ENCODE results near the gene TMEM187. TPM values are rescaled to one million over a fixed set of nuclear protein-coding genes. Genes with fewer than 3 reads are reported as not detected.

TMEM187 gene, protein sequence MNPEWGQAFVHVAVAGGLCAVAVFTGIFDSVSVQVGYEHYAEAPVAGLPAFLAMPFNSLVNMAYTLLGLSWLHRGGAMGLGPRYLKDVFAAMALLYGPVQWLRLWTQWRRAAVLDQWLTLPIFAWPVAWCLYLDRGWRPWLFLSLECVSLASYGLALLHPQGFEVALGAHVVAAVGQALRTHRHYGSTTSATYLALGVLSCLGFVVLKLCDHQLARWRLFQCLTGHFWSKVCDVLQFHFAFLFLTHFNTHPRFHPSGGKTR
- total RNA-seq (2.6 and 4.1 TPM in 2 replicates), polyA plus RNA-seq (15.7 and 19.0 TPM in 2 replicates), polyA minus RNA-seq (6.6 and 8.6 TPM in 2 replicates), Bru-seq, nascent RNA (percentile 34 among the genes with signal in this experiment), BruChase-seq, experiment 1, labeled RNA remaining after a 6-hour chase (percentile 44 among the genes with signal in this experiment), BruChase-seq, experiment 2, labeled RNA remaining after a 2-hour chase (percentile 46 among the genes with signal in this experiment)
- polyA plus RNA-seq (2011; cell fraction: cytosol; rRNA removed), result 7.7 and 9.0 TPM in 2 replicates
- 3.2 and 3.8 TPM in 2 replicates for polyA plus RNA-seq (2011; cell fraction: nucleus; rRNA removed)
- polyA plus RNA-seq (2012), result 4.6 and 7.7 TPM in 2 replicates
- polyA minus RNA-seq (2011; cell fraction: cytosol; rRNA and poly(A)+ RNA removed), result 7.8 TPM
- 1.5 and 2.1 TPM in 2 replicates for polyA minus RNA-seq (2011; cell fraction: nucleus; rRNA and poly(A)+ RNA removed)
- long read RNA-seq, transcript TMEM187-201 (2 exons, 1,880 nt), result major isoform, 22 of 31 reads
- long read RNA-seq, partial matches to known transcripts, result 0 of 31 reads
- long read RNA-seq, other reads (novel, unspliced or antisense), result 9 of 31 reads

DNA sequence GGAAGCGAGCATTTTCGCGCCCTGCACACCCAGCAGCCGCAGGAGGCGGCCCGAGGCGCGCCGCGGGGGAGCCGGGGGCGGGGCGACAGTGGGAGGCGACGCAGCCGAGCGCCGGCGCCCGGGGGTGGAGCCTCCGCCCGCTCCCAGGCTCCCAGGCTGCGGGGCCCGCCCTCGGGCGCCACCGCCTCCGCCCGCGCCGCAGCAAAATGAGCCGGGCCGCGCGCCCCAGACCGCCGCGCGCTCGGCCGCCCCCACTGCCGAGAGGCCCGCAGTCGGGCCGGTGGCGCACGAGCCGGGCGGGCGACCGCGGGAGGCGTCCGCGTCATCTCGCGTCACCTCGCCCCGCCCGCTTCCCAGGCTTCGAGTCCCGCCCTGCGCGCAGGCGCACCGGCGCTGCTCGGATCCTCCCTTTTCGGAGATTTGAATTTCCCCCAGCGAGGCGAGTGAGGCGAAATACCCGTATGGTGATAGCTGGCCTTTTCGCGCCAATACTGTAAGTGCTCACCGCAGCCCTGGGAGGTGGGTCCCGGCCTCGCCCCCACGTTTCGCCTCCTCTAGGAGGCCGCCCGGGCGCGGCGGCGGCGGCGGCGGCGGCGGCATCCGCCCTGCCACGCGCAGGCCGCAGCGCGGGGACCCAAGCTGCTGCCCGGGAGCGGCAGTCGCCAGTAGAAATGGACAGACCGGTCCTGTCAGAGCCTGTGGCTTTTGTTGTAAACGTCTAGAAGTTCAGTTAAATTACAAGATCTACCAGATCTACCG lies at the start of gene TMEM187:
TMEM187 (plus strand) TSS at position 387 of the 759 bp plus-strand sequence. CDS start 9,309 bp downstream, outside the sequence.
- H4K20me1 ChIP-seq (replicated peaks; ENCODE audit: control insufficient read depth, extremely low read depth, insufficient read depth, low read length), result no peaks in the 10 kb centered on the region
- H3K27ac ChIP-seq (ENCODE audit: insufficient read depth, low read depth, low read length), result peak within 1 kb of the TSS; percentile 98
- peaks cover 37% of the 10 kb centered on the region for H3K4me1 ChIP-seq (ENCODE audit: control insufficient read depth, extremely low read depth, insufficient read depth, low read length)
- DNase-seq (ENCODE audit: low read depth, low spot score) (peak; percentile 79), FAIRE-seq (no peak)
- H3K36me3 ChIP-seq (ENCODE audit: control insufficient read depth in 2 of 2, extremely low read depth in 1 of 2, insufficient read depth in 2 of 2, low read length in 2 of 2), result no peaks in the 10 kb centered on the region
- H3K79me2 ChIP-seq (ENCODE audit: control insufficient read depth, insufficient read depth, low read length), result peaks cover 37% of the 10 kb centered on the region
- H3K9ac ChIP-seq (replicated peaks; ENCODE audit: extremely low read depth, insufficient read depth, low read length), result peak within 1 kb of the TSS; percentile 97
- H3K9me1 ChIP-seq (replicated peaks; ENCODE audit: control insufficient read depth, extremely low read depth, insufficient read depth, low read length), result no peaks in the 10 kb centered on the region
- peak within 1 kb of the TSS; percentile 73 for H3K4me2 ChIP-seq (ENCODE audit: insufficient read depth, low read length)
- intact Hi-C loops (cut with micrococcal nuclease), result loop anchor here (1.0 kb wide), 3 partner anchors 13 to 47 kb away; partner anchors contain the start of gene IRAK1
- H2AFZ ChIP-seq (ENCODE audit: low read depth, low read length), result no peak within 1 kb of the TSS
- POLR2A ChIA-PET, result no interaction called here
- dilution Hi-C loops (cut with MboI; ENCODE audit: extremely low pct_ligation_motif_present, low sequenced_read_pairs), result no loop called here
- TF ChIP-seq POLR2AphosphoS5 (IDR thresholded peaks at IDR 0.05; ENCODE audit: insufficient read depth, low read depth, low read length) (peak; percentile 69), POLR2A (IDR thresholded peaks at IDR 0.05; ENCODE audit: low read depth, low read length) (peak; percentile 47), FOS (IDR thresholded peaks at IDR 0.05; ENCODE audit: borderline replicate concordance, insufficient read depth, low read length) (no peak), GATA2 (IDR thresholded peaks at IDR 0.05; ENCODE audit: insufficient read depth, insufficient read length, low read depth, low read length) (no peak)
- no peaks in the 10 kb centered on the region for H3K27me3 ChIP-seq (ENCODE audit: control insufficient read depth in 2 of 2, insufficient read depth in 2 of 2, low read length in 2 of 2)
- no TSS peak for BruUV-seq (replicated peaks)
- H3K4me3 ChIP-seq (replicated peaks in 1 of 3; ENCODE audit: insufficient read depth in 1 of 3, low read depth in 1 of 3, low read length in 3 of 3), result peak within 1 kb of the TSS; percentile 47 to 76 (median 74)
- H3K9me3 ChIP-seq (replicated peaks; ENCODE audit: control insufficient read depth, insufficient read depth, low read length), result no peaks in the 10 kb centered on the region
- CTCF ChIA-PET, result interaction anchor here (1.2 kb wide), 1 partner anchor 41 kb away, joined by 3 read pairs; no protein-coding TSS in a partner anchor

Measured in endothelial cell of umbilical vein (primary cell).